Neuronal stem cell (in vitro differentiated cells): ENCODE results near the gene DOK1.

Experiments used
- DNase-seq: peaks from one replicate; pipeline ENCODE4 v3.0.0-alpha.2; 2013; ENCODE audit warnings: low spot score
- H2AFZ ChIP-seq: one replicate; pipeline ENCODE4 v1.6.1; 2013; ENCODE audit warnings: mild to moderate bottlenecking, low read length, inconsistent platforms
- H2AK5ac ChIP-seq: 2 replicates; pipeline ENCODE4 v1.6.1; 2013; ENCODE audit warnings: low read depth, mild to moderate bottlenecking, inconsistent platforms, low read length, moderate library complexity, mixed read lengths
- H2BK120ac ChIP-seq: 2 replicates; pipeline ENCODE4 v1.6.1; 2013; ENCODE audit warnings: low read depth, mild to moderate bottlenecking, inconsistent platforms, low read length, moderate library complexity, mixed read lengths
- H2BK12ac ChIP-seq: one replicate; pipeline ENCODE4 v1.6.1; 2013; ENCODE audit warnings: low read length, inconsistent platforms
- H2BK15ac ChIP-seq: 2 replicates; pipeline ENCODE4 v1.6.1; 2013; ENCODE audit warnings: mild to moderate bottlenecking, low read length, inconsistent platforms, mixed read lengths
- H2BK5ac ChIP-seq: one replicate; pipeline ENCODE4 v1.6.1; 2013; ENCODE audit warnings: inconsistent platforms, mild to moderate bottlenecking, low read length, moderate library complexity
- H3K14ac ChIP-seq: one replicate; pipeline ENCODE4 v1.6.1; 2013; ENCODE audit warnings: low read length, inconsistent platforms
- H3K18ac ChIP-seq: 2 replicates; pipeline ENCODE4 v1.6.1; 2013; ENCODE audit warnings: low read length, inconsistent platforms
- H3K23ac ChIP-seq: 2 replicates; pipeline ENCODE4 v1.6.1; 2013; ENCODE audit warnings: low read depth, mild to moderate bottlenecking, mixed read lengths, low read length, inconsistent platforms; ENCODE audit not compliant: poor library complexity
- H3K27ac ChIP-seq: replicated peaks from 3 replicates; pipeline ENCODE4 v1.5.1; 2013; ENCODE audit warnings: low read length, inconsistent platforms
- H3K27me3 ChIP-seq, 3 experiments: 2 replicates each; pipeline ENCODE4 v1.6.1; 2013; ENCODE audit warnings: low read length in 3 of 3, mild to moderate bottlenecking in 2 of 3, inconsistent platforms in 1 of 3, low read depth in 1 of 3, mixed read lengths in 1 of 3, moderate library complexity in 1 of 3; ENCODE audit not compliant: control insufficient read depth in 3 of 3, insufficient read depth in 3 of 3
- H3K36me3 ChIP-seq, 2 donors: replicated peaks in 1 of 2; 2 replicates each; pipeline ENCODE4 v1.6.1; 2013; ENCODE audit warnings: low read length in 2 of 2; ENCODE audit not compliant: control insufficient read depth in 2 of 2, insufficient read depth in 2 of 2
- H3K4ac ChIP-seq: 2 replicates; pipeline ENCODE4 v1.6.1; 2013; ENCODE audit warnings: inconsistent platforms, mild to moderate bottlenecking, low read length, moderate library complexity
- H3K4me1 ChIP-seq, 2 donors: 1 replicate in 1 of 2; 2 replicates in 1 of 2; pipeline ENCODE4 v1.6.1; 2013; ENCODE audit warnings: low read length in 2 of 2, low read depth in 1 of 2; ENCODE audit not compliant: control insufficient read depth in 2 of 2, insufficient read depth in 1 of 2
- H3K4me2 ChIP-seq: one replicate; pipeline ENCODE4 v1.6.1; 2013; ENCODE audit warnings: mild to moderate bottlenecking, low read length, inconsistent platforms; ENCODE audit not compliant: insufficient read depth, poor library complexity, severe bottlenecking
- H3K4me3 ChIP-seq, 2 donors: 2 replicates each; pipeline ENCODE4 v1.5.1; 2013; ENCODE audit warnings: low read length in 2 of 2, mild to moderate bottlenecking in 2 of 2, inconsistent platforms in 1 of 2, moderate library complexity in 1 of 2
- H3K79me1 ChIP-seq: one replicate; pipeline ENCODE4 v1.6.1; 2013; ENCODE audit warnings: low read depth, mild to moderate bottlenecking, inconsistent platforms, low read length, moderate library complexity
- H3K9ac ChIP-seq: one replicate; pipeline ENCODE4 v1.6.1; 2013; ENCODE audit warnings: mild to moderate bottlenecking, low read depth, low read length, inconsistent platforms; ENCODE audit not compliant: poor library complexity
- H3K9me3 ChIP-seq, 2 donors: replicated peaks in 1 of 2; 2 replicates each; pipeline versions ENCODE3 to v1.6.1; 2013; ENCODE audit warnings: low read length in 2 of 2, mild to moderate bottlenecking in 2 of 2, inconsistent platforms in 1 of 2, low read depth in 1 of 2, mixed read lengths in 1 of 2, moderate library complexity in 1 of 2; ENCODE audit not compliant: control insufficient read depth in 2 of 2, insufficient read depth in 1 of 2
- H4K8ac ChIP-seq: one replicate; pipeline ENCODE4 v1.6.1; 2013; ENCODE audit warnings: low read depth, mild to moderate bottlenecking, inconsistent platforms, low read length, moderate library complexity
- H4K91ac ChIP-seq: one replicate; pipeline ENCODE4 v1.6.1; 2013; ENCODE audit warnings: low read length, low read depth, mild to moderate bottlenecking, inconsistent platforms; ENCODE audit not compliant: poor library complexity
- WGBS, 2 donors: extraction: QIAGEN DNeasy Blood & Tissue Kit; methylation state at CpG; one replicate each; pipeline ENCODE4 v1.1.7; 2013; ENCODE audit warnings: missing lambda C conversion rate in 2 of 2, mixed read lengths in 1 of 2; ENCODE audit not compliant: insufficient read length in 2 of 2, insufficient replicate concordance in 1 of 2; ENCODE audit errors: extremely low coverage in 2 of 2; 5-methylcytosine and 5-hydroxymethylcytosine counted together

DOK1 gene

GRCh38 chr2:74512744-74513604 lies 41.5 kb upstream of the DOK1 start:
- Histone ChIP-seq H2BK15ac (no peak overlapping the region), H3K9me3 (peaks cover 3 to 14% of the 10 kb centered on the region in 2 donors), H3K18ac (peak overlapping the region; percentile 9), H3K4me3 (no peak overlapping the region), H3K4ac (no peak overlapping the region), H2BK5ac (no peak overlapping the region), H3K23ac (no peak overlapping the region), H3K36me3 (no peaks in the 10 kb centered on the region), H4K91ac (no peak overlapping the region), H3K79me1 (no peaks in the 10 kb centered on the region), H2BK12ac (no peak overlapping the region), H3K14ac (no peak overlapping the region), H3K27ac (no peak overlapping the region), H3K27me3 (peaks cover 48 to 94% (median 92%) of the 10 kb centered on the region in 3 experiments), H2BK120ac (no peak overlapping the region), H3K9ac (no peak overlapping the region), H3K4me1 (peaks cover 2 to 4% of the 10 kb centered on the region in 2 donors), H2AK5ac (no peak overlapping the region), H4K8ac (no peak overlapping the region), H3K4me2 (no peak overlapping the region), H2AFZ (no peak overlapping the region)
- no peak for DNase-seq
- WGBS, 2 donors = no CpG with 5 or more reads among the region's 36 CpGs

GRCh38 chr2:74513605-74514367 lies 40.7 kb upstream of the DOK1 start:
- no peak overlapping the region for H3K4me2 ChIP-seq
- H3K4ac ChIP-seq = no peak overlapping the region
- H4K91ac ChIP-seq = no peak overlapping the region
- H2BK5ac ChIP-seq = no peak overlapping the region
- peak overlapping the region; percentile 35 for H2BK15ac ChIP-seq
- H3K14ac ChIP-seq = no peak overlapping the region
- no peak overlapping the region for H4K8ac ChIP-seq
- H3K36me3 ChIP-seq = no peaks in the 10 kb centered on the region
- peaks cover 46 to 96% (median 92%) of the 10 kb centered on the region in 3 experiments for H3K27me3 ChIP-seq
- no peak for DNase-seq
- peaks cover 5 to 14% of the 10 kb centered on the region in 2 donors for H3K9me3 ChIP-seq
- no peak overlapping the region for H2AK5ac ChIP-seq
- no peak overlapping the region for H3K27ac ChIP-seq
- H3K23ac ChIP-seq = peak overlapping the region; percentile 44
- H3K18ac ChIP-seq = peak overlapping the region; percentile 33
- no peak overlapping the region for H2BK12ac ChIP-seq
- H3K4me1 ChIP-seq = peaks cover 2 to 4% of the 10 kb centered on the region in 2 donors
- no peaks in the 10 kb centered on the region for H3K79me1 ChIP-seq
- no peak overlapping the region for H2BK120ac ChIP-seq
- peak overlapping the region; percentile 71 for H2AFZ ChIP-seq
- no peak overlapping the region for H3K4me3 ChIP-seq
- WGBS, 2 donors = no CpG with 5 or more reads among the region's 52 CpGs
- no peak overlapping the region for H3K9ac ChIP-seq

DNA sequence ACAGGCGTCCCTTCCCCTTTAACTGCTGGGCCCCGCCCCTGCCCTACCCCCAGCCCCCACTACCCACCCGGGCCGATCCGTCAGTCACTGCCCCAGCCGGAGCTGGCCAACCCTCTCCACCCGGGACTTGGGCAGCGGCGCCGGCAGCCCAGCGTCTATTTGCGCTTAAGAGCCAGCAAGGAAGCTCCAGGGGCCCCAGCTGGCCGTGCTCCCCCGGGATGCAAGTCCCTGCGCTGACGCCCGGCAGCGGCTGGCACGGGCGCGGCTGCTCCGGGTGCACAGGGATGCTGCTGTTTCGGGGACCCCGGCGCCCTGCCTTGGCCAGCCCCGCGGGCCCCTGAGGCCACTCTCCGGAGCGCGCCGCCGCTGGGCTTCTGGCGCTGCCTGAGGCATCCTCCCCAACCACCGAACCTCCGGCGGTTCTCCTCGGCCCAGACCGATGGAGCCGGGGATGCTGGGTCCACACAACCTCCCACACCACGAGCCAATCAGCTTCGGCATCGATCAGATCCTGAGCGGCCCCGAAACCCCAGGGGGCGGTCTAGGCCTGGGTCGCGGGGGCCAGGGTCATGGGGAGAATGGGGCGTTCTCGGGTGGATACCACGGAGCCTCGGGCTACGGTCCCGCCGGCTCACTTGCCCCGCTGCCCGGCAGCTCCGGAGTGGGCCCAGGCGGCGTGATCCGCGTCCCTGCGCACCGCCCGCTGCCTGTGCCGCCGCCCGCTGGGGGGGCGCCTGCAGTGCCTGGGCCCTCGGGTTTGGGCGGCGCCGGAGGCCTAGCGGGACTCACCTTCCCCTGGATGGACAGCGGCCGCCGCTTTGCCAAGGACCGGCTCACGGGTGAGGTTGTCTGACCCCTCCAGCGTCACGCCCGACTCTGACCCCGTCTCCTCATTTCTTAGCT lies 39.9 kb upstream of the DOK1 start, which contains the start of gene TLX2:
TLX2 (plus strand) TSS at position 83 of the 903 bp plus-strand sequence; CDS start at position 440, 357 bp downstream.
- H3K79me1 ChIP-seq = no peaks in the 10 kb centered on the region
- H4K91ac ChIP-seq = no peak within 1 kb of the TSS
- H3K18ac ChIP-seq = peak within 1 kb of the TSS; percentile 46
- peak within 1 kb of the TSS in 1 of 2 donors; percentile 42 for H3K4me3 ChIP-seq
- H2BK120ac ChIP-seq = no peak within 1 kb of the TSS
- H2AK5ac ChIP-seq = peak within 1 kb of the TSS; percentile 57
- H3K9ac ChIP-seq = peak within 1 kb of the TSS; percentile 35
- no peaks in the 10 kb centered on the region for H3K36me3 ChIP-seq
- no peak within 1 kb of the TSS for H3K4me2 ChIP-seq
- peaks cover 45 to 98% (median 95%) of the 10 kb centered on the region in 3 experiments for H3K27me3 ChIP-seq
- WGBS, 2 donors = no CpG with 5 or more reads among the region's 82 CpGs
- H4K8ac ChIP-seq = no peak within 1 kb of the TSS
- H3K27ac ChIP-seq = no peak within 1 kb of the TSS
- peaks cover 2 to 4% of the 10 kb centered on the region in 2 donors for H3K4me1 ChIP-seq
- H3K4ac ChIP-seq = no peak within 1 kb of the TSS
- no peak within 1 kb of the TSS for H3K14ac ChIP-seq
- H2BK15ac ChIP-seq = peak within 1 kb of the TSS; percentile 35
- peak within 1 kb of the TSS; percentile 82 for H3K23ac ChIP-seq
- peak within 1 kb of the TSS; percentile 88 for H2AFZ ChIP-seq
- peaks cover 5 to 14% of the 10 kb centered on the region in 2 donors for H3K9me3 ChIP-seq
- no peak within 1 kb of the TSS for H2BK5ac ChIP-seq
- peak within 1 kb of the TSS; percentile 46 for H2BK12ac ChIP-seq
- DNase-seq = no peak
